GM20431 (cell line): Measurements from ENCODE around the gene SDR42E2.
"Not testable (repeated sequence)": the region's sequence is repeated elsewhere in the genome, so short reads cannot be mapped to it uniquely, and the experiment has no call there.

Experiments used
- in situ Hi-C: fragments of 300-500 bp; cut with MseI, MboI; formaldehyde crosslinking; loops from one replicate; pipeline ENCODE4 v1.15.0; 2020; ENCODE audit warnings: low sequenced_read_pairs; ENCODE audit not compliant: unreplicated experiment

The SDR42E2 gene

GRCh38 chr16:22161999-22162655, at the start of gene SDR42E2:
Gene SDR42E2, plus strand, starts transcription at chr16:22162506. Its CDS starts 3,077 bp downstream, at chr16:22165583.
- in situ Hi-C loops = no loop called here

GRCh38 chr16:22116095-22116700, 46.1 kb upstream of the SDR42E2 start:
- in situ Hi-C loops = no loop called here

- in situ Hi-C loops = no loop called here
Measured at GRCh38 chr16:22117609-22118008, 44.7 kb upstream of the SDR42E2 start.

- in situ Hi-C loops = no loop called here
Measured at GRCh38 chr16:22120440-22120839, 41.9 kb upstream of the SDR42E2 start.

- in situ Hi-C loops = no loop called here
Measured at GRCh38 chr16:22122239-22122638, 40.1 kb upstream of the SDR42E2 start.

GRCh38 chr16:22123146-22123545, 39.2 kb upstream of the SDR42E2 start:
- in situ Hi-C loops = no loop called here

- in situ Hi-C loops = no loop called here
Measured at GRCh38 chr16:22123759-22124490, 38.4 kb upstream of the SDR42E2 start.

- in situ Hi-C loops = no loop called here
Measured at GRCh38 chr16:22124583-22125284, 37.6 kb upstream of the SDR42E2 start.

- in situ Hi-C loops = no loop called here
Measured at GRCh38 chr16:22126037-22126558, 36.2 kb upstream of the SDR42E2 start.

- in situ Hi-C loops = not testable (repeated sequence)
Measured at GRCh38 chr16:22128537-22128936, 33.8 kb upstream of the SDR42E2 start.

- in situ Hi-C loops = no loop called here
Measured at GRCh38 chr16:22130528-22130927, 31.8 kb upstream of the SDR42E2 start.

GRCh38 chr16:22132801-22133200, 29.5 kb upstream of the SDR42E2 start:
- in situ Hi-C loops = no loop called here

- in situ Hi-C loops = no loop called here
Measured at GRCh38 chr16:22138482-22138881, 23.8 kb upstream of the SDR42E2 start.

- in situ Hi-C loops = no loop called here
Measured at GRCh38 chr16:22139008-22139407, 23.3 kb upstream of the SDR42E2 start.

GRCh38 chr16:22139732-22140131, 22.6 kb upstream of the SDR42E2 start:
- in situ Hi-C loops = no loop called here

- in situ Hi-C loops = no loop called here
Measured at GRCh38 chr16:22141767-22142166, 20.5 kb upstream of the SDR42E2 start.

- in situ Hi-C loops = no loop called here
Measured at GRCh38 chr16:22144520-22144919, 17.8 kb upstream of the SDR42E2 start.

- in situ Hi-C loops = no loop called here
Measured at GRCh38 chr16:22147853-22148252, 14.5 kb upstream of the SDR42E2 start.

GRCh38 chr16:22151246-22151998, 10.9 kb upstream of the SDR42E2 start:
- in situ Hi-C loops = no loop called here

- in situ Hi-C loops = no loop called here
Measured at GRCh38 chr16:22152316-22152715, 10.0 kb upstream of the SDR42E2 start.
